ENCODE results near the gene TAB2. TPM values are rescaled to one million over a fixed set of nuclear protein-coding genes. Genes with fewer than 3 reads are reported as not detected.

Gene TAB2
- total RNA-seq, 1 experiment from 2014 or later = 56.2 TPM

DNA sequence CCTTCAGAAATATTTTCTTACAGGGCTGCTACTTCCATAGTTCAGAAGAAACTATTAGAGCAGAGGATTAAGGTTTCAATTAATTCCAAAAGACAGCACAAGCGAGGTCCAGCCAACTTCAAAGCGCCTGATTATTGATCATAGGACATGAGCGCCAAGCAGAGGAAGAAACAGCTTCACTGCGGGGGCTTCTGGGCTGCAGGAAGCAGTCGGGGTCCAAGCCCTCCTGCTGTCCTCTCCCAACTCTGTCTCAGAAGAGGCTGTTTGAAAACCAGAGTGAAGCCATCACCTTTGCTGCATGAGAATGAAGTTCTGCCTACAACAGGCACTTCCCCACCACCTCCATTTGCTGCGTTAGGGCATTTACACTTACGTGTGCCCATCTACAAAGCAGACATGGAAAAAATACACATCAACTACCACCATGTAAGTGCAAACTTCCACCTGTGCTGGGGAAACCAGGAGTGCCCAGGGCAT is 106.5 kb downstream of the TAB2 start:
- H3K27me3 Mint-ChIP-seq (ENCODE audit: low read depth) = no peaks in the 10 kb centered on the region; the same call in 1 of the 2 replicates
- no peak overlapping the region for H3K23ac ChIP-seq (ENCODE audit: insufficient read length, low read depth, low read length)
- no peaks in the 10 kb centered on the region for H3K36me3 Mint-ChIP-seq (ENCODE audit: insufficient read depth in 1 of 3, low read depth in 3 of 3)
- no peak overlapping the region for H2BK15ac ChIP-seq (ENCODE audit: low read depth, low read length)
- H2BK120ac ChIP-seq (ENCODE audit: low read depth, low read length, poor library complexity, severe bottlenecking) = no peak overlapping the region
- DNase-seq = no peak
- no peak overlapping the region for H3K9ac ChIP-seq (ENCODE audit: extremely low read depth, insufficient read length, low read length)
- H2AFZ ChIP-seq (ENCODE audit: low read length) = no peak overlapping the region
- no peaks in the 10 kb centered on the region for H3K27me3 ChIP-seq (ENCODE audit: insufficient read depth, low read length)
- no peak overlapping the region for H3T11ph ChIP-seq (ENCODE audit: low read length)
- no peak for TF ChIP-seq CTCF (conservative IDR thresholded peaks at IDR 0.05)
- no CpG with 5 or more reads among the region's 7 CpGs for WGBS (ENCODE audit: extremely low coverage, insufficient read length, low lambda C conversion rate)
- H3K4me3 Mint-ChIP-seq = no peak overlapping the region
- no peak overlapping the region for H3K27ac ChIP-seq (ENCODE audit: insufficient read length, low read depth, low read length)
- no peak overlapping the region for H3K56ac ChIP-seq (ENCODE audit: insufficient read length, low read depth, low read length)
- no peaks in the 10 kb centered on the region for H3K79me1 ChIP-seq (ENCODE audit: insufficient read depth, low read depth, low read length, poor library complexity, severe bottlenecking)
- no peak overlapping the region for H2BK12ac ChIP-seq (ENCODE audit: insufficient read length, low read depth, low read length)
- no peak overlapping the region for H2AK5ac ChIP-seq (ENCODE audit: insufficient read length, low read length)
- H3K27ac Mint-ChIP-seq = no peak overlapping the region
- peaks cover 12 to 14% of the 10 kb centered on the region in 2 experiments for H3K4me1 Mint-ChIP-seq
- no peaks in the 10 kb centered on the region for H3K9me3 ChIP-seq (ENCODE audit: control insufficient read depth, low read depth, low read length)
- H3K4ac ChIP-seq (ENCODE audit: low read depth, low read length) = no peak overlapping the region
- H3K14ac ChIP-seq (ENCODE audit: insufficient read depth, low read length) = no peak overlapping the region
- no peak overlapping the region for H2BK20ac ChIP-seq (ENCODE audit: low read depth, low read length, poor library complexity, severe bottlenecking)
- no peak overlapping the region for H2BK5ac ChIP-seq (ENCODE audit: insufficient read length, low read length)
- no peaks in the 10 kb centered on the region for H3K4me1 ChIP-seq (ENCODE audit: insufficient read depth, low read length)
- H3K79me2 ChIP-seq (ENCODE audit: insufficient read depth, low read length) = no peaks in the 10 kb centered on the region
- H3K9me3 Mint-ChIP-seq = no peaks in the 10 kb centered on the region
- no peak overlapping the region for H4K91ac ChIP-seq (ENCODE audit: insufficient read length, low read depth, low read length)
- no peak overlapping the region for H3K4me2 ChIP-seq (ENCODE audit: insufficient read depth, insufficient read length, low read length)
- no peaks in the 10 kb centered on the region for H3K23me2 ChIP-seq (ENCODE audit: insufficient read length, low read depth, low read length, poor library complexity, severe bottlenecking)
- no peak overlapping the region for H4K5ac ChIP-seq (ENCODE audit: insufficient read length, low read depth, low read length)
- H3K18ac ChIP-seq (ENCODE audit: insufficient read length, low read depth, low read length) = no peak overlapping the region
- no peaks in the 10 kb centered on the region for H4K20me1 ChIP-seq (ENCODE audit: control insufficient read depth, insufficient read depth, insufficient read length)
- no peak overlapping the region for H4K8ac ChIP-seq (replicated peaks; ENCODE audit: insufficient read length, low read depth, low read length)
